ENCODE data around the gene ADCY4. TPM values are rescaled to one million over a fixed set of nuclear protein-coding genes. Genes with fewer than 3 reads are reported as not detected.
A peak's percentile ranks its signal among the peaks of the same experiment; 100 is the strongest.

The ADCY4 gene
- total RNA-seq, 1 experiment from 2014 or later: 1.1 TPM

DNA sequence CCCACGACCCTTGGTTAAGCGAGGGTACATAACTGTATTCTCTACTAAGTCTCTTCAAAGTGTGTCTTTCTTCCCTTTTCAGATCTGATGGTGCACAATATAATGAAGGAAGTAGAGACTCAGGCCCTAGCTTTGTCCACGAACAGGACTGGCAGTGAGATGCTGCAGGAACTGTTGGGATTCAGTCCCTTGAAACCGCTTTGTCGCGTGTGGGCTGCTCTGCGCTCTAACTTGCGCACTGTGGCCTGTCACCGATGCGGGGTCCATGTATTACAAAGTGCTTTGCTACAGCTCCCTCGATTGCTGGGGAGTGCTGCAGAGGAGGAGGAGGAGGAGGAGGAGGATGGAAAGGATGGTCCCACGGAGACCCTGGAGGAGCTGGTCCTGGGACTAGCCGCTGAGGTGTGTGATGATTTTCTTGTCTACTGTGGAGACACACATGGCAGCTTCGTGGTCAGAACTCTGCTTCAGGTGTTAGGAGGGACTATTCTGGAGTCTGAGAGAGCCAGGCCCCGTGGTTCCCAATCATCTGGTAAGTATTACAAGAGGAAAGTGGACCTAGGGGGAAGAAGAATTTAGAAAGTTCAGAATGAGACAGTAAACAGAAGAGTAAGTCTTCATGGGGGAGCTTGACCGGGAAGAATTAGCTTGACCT lies 34.4 kb downstream of the ADCY4 start (continued):
- TF ChIP-seq, protein P1, sequence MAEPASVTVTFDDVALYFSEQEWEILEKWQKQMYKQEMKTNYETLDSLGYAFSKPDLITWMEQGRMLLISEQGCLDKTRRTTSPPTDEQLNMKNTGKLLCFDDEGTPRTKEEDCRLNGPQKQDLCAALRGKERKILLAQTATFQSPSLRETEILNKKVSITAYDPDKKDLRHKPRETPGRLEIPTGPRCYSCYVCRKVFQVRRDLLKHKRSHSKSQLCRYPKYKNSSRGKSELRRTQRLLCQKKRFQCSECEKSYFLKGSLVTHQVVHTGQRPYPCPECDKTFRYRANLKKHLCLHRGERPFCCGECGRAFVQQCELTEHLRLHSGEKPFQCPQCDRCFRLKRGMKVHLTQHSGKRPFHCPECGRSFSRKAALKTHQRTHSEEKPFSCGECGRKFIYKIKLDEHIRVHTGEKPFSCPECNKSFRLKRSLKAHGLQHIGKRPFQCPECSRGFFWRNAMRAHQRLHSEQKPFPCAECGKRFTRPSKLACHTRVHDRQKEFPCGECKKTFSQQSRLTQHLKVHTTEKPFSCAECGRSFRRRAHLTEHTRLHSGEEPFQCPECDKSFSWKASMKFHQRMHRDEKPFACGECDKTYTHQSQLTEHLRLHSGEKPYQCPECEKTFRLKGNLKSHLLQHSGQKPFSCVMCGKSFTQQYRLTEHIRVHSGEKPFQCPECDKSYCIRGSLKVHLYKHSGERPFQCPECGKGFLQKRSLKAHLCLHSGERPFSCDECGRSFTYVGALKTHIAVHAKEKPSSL (CRISPR knock-in tag; conservative IDR thresholded peaks at IDR 0.05): no peak

DNA sequence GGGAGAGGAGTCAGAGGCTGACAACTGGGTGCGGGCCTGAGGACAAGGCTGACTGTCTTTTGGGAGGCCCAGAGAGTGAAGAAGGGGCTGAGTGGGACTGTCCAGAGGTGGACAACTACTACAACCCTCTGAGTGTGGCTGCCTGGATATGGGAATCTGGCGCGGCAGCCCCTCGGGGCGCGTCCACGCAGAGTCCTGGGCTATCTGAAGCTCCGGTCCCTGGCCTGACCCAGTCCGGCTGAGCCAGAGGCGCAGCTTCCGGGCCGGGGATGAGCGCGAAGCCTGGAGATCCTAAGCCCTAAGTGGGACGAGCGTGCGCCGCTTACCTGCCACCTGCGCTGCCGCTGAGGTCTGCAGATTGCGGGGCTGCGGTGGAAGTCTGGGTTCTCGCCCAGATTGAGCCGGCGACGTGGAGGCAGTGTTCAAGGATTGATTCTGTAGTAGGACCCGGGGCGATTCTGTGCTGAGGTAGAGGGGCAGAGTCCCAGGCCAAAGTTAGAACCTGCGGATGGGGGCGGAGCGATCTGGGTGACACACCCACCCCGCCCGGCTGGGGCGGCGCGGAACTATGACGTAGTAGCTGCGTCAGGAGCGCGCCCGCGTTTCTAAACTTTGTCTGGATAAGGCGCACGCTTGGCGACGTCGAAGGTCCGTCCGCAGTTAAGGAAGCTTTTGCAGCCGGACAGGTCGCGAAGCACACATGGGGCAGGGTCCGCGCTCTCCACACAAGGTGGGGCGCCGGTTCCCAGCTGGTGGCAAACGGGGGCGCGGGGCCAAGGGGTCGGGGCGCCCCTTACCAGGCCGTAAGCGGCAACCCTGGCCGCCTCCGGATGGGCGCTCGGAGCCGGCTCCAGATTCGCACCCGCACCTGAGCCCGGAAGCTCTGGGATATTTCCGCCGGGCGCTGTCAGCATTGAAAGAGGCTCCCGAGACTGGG lies 35.3 kb downstream of the ADCY4 start, which contains the start of the genes DHRS1 and NOP9:
DHRS1 (minus strand) TSS at position 526 of the 937 bp plus-strand sequence. CDS start 674 bp downstream, outside the sequence.
NOP9 (plus strand) TSS at position 596 of the 937 bp plus-strand sequence; CDS start at position 701, 105 bp downstream.
- Mint-ChIP-seq H3K27me3 (ENCODE audit: low read depth) (0 out of 2 replicates have a peak, but pooled peaks cover 3% of the 10 kb centered on the region), H3K27ac (peak within 1 kb of the TSS; percentile 89), H3K4me3 (peak within 1 kb of the TSS; percentile 91), H3K4me1 (peaks cover 19% of the 10 kb centered on the region), H3K9me3 (no peaks in the 10 kb centered on the region), H3K36me3 (peaks cover 29% of the 10 kb centered on the region)
- POLR2A ChIA-PET: interaction anchor here (0.5 to 3.6 kb wide), 9 partner anchors 9 to 761 kb away, joined by 3 to 20 read pairs (median 4); partner anchors contain the start of genes CIDEB, LTB4R2, RABGGTA and TINF2
- peak; percentile 83 for ATAC-seq
- DNase-seq (ENCODE audit: low spot score): peak; percentile 94
- CTCF ChIA-PET: interaction anchor here (0.6 to 8.2 kb wide), 21 partner anchors 8 to 241 kb away, joined by 3 to 165 read pairs (median 8); partner anchors contain the start of genes CHMP4A, CIDEB, IRF9 and KHNYN
- TF ChIP-seq ZNF423 (CRISPR knock-in tag; IDR thresholded peaks at IDR 0.05) (no peak), SMAD4 (CRISPR knock-in tag; IDR thresholded peaks at IDR 0.05) (no peak), ZNF317 (CRISPR knock-in tag; IDR thresholded peaks at IDR 0.05; ENCODE audit: borderline replicate concordance, low read depth) (no peak), CBFB (CRISPR knock-in tag; IDR thresholded peaks at IDR 0.05; ENCODE audit: low read depth) (no peak), NR2C2 (CRISPR knock-in tag; IDR thresholded peaks at IDR 0.05) (no peak), RELA (CRISPR knock-in tag; IDR thresholded peaks at IDR 0.05; ENCODE audit: borderline replicate concordance) (no peak), ZNF671 (CRISPR knock-in tag; IDR thresholded peaks at IDR 0.05) (no peak), ZNF219 (CRISPR knock-in tag; IDR thresholded peaks at IDR 0.05; ENCODE audit: borderline replicate concordance) (no peak), PRRX2 (CRISPR knock-in tag; IDR thresholded peaks at IDR 0.05) (no peak), KAT7 (CRISPR knock-in tag; IDR thresholded peaks at IDR 0.05; ENCODE audit: borderline replicate concordance) (no peak), FOXK1 (CRISPR knock-in tag; IDR thresholded peaks at IDR 0.05) (peak; percentile 83; the same call in 1 of the 2 replicates), JAZF1 (CRISPR knock-in tag; IDR thresholded peaks at IDR 0.05) (no peak)
- TF ChIP-seq, protein P1 (CRISPR knock-in tag; conservative IDR thresholded peaks at IDR 0.05): no peak
- TF ChIP-seq, protein P2, sequence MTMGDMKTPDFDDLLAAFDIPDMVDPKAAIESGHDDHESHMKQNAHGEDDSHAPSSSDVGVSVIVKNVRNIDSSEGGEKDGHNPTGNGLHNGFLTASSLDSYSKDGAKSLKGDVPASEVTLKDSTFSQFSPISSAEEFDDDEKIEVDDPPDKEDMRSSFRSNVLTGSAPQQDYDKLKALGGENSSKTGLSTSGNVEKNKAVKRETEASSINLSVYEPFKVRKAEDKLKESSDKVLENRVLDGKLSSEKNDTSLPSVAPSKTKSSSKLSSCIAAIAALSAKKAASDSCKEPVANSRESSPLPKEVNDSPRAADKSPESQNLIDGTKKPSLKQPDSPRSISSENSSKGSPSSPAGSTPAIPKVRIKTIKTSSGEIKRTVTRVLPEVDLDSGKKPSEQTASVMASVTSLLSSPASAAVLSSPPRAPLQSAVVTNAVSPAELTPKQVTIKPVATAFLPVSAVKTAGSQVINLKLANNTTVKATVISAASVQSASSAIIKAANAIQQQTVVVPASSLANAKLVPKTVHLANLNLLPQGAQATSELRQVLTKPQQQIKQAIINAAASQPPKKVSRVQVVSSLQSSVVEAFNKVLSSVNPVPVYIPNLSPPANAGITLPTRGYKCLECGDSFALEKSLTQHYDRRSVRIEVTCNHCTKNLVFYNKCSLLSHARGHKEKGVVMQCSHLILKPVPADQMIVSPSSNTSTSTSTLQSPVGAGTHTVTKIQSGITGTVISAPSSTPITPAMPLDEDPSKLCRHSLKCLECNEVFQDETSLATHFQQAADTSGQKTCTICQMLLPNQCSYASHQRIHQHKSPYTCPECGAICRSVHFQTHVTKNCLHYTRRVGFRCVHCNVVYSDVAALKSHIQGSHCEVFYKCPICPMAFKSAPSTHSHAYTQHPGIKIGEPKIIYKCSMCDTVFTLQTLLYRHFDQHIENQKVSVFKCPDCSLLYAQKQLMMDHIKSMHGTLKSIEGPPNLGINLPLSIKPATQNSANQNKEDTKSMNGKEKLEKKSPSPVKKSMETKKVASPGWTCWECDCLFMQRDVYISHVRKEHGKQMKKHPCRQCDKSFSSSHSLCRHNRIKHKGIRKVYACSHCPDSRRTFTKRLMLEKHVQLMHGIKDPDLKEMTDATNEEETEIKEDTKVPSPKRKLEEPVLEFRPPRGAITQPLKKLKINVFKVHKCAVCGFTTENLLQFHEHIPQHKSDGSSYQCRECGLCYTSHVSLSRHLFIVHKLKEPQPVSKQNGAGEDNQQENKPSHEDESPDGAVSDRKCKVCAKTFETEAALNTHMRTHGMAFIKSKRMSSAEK (CRISPR knock-in tag; IDR thresholded peaks at IDR 0.05; ENCODE audit: borderline replicate concordance): no peak
- TF ChIP-seq, protein P3, sequence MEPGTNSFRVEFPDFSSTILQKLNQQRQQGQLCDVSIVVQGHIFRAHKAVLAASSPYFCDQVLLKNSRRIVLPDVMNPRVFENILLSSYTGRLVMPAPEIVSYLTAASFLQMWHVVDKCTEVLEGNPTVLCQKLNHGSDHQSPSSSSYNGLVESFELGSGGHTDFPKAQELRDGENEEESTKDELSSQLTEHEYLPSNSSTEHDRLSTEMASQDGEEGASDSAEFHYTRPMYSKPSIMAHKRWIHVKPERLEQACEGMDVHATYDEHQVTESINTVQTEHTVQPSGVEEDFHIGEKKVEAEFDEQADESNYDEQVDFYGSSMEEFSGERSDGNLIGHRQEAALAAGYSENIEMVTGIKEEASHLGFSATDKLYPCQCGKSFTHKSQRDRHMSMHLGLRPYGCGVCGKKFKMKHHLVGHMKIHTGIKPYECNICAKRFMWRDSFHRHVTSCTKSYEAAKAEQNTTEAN (CRISPR knock-in tag; IDR thresholded peaks at IDR 0.05): no peak
- TF ChIP-seq, protein P4, sequence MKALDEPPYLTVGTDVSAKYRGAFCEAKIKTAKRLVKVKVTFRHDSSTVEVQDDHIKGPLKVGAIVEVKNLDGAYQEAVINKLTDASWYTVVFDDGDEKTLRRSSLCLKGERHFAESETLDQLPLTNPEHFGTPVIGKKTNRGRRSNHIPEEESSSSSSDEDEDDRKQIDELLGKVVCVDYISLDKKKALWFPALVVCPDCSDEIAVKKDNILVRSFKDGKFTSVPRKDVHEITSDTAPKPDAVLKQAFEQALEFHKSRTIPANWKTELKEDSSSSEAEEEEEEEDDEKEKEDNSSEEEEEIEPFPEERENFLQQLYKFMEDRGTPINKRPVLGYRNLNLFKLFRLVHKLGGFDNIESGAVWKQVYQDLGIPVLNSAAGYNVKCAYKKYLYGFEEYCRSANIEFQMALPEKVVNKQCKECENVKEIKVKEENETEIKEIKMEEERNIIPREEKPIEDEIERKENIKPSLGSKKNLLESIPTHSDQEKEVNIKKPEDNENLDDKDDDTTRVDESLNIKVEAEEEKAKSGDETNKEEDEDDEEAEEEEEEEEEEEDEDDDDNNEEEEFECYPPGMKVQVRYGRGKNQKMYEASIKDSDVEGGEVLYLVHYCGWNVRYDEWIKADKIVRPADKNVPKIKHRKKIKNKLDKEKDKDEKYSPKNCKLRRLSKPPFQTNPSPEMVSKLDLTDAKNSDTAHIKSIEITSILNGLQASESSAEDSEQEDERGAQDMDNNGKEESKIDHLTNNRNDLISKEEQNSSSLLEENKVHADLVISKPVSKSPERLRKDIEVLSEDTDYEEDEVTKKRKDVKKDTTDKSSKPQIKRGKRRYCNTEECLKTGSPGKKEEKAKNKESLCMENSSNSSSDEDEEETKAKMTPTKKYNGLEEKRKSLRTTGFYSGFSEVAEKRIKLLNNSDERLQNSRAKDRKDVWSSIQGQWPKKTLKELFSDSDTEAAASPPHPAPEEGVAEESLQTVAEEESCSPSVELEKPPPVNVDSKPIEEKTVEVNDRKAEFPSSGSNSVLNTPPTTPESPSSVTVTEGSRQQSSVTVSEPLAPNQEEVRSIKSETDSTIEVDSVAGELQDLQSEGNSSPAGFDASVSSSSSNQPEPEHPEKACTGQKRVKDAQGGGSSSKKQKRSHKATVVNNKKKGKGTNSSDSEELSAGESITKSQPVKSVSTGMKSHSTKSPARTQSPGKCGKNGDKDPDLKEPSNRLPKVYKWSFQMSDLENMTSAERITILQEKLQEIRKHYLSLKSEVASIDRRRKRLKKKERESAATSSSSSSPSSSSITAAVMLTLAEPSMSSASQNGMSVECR (CRISPR knock-in tag; IDR thresholded peaks at IDR 0.05; ENCODE audit: borderline replicate concordance): peak; percentile 83; the same call in 1 of the 2 replicates

Data from WTC11 (cell line).